T-cell (primary cell): ENCODE data around the gene GMCL1. TPM values are rescaled to one million over a fixed set of nuclear protein-coding genes. Genes with fewer than 3 reads are reported as not detected.

Experiments
- ATAC-seq, 4 experiments: fragments of 200-7000 bp in 3 of 4; fragments of 150-1000 bp in 1 of 4; cut with Tn5 transposase; replicated peaks in 1 of 4; 1 replicate in 3 of 4; 2 replicates in 1 of 4; pipeline ENCODE4 v1.10.0; 2021; ENCODE audit warnings: moderate library complexity in 3 of 4, mild to moderate bottlenecking in 2 of 4, moderate number of reproducible peaks in 1 of 4
- CTCF ChIA-PET, 2 donors: fragments of 300-600 bp; sonication (Branson Sonifier 250); formaldehyde crosslinking; loops; one replicate each; lab custom pipeline; 2022; ENCODE audit warnings: antibody characterized with exemption in 2 of 2; lab: Charles Lee
- POLR2A ChIA-PET, 2 donors: fragments of 300-600 bp; sonication (Branson Sonifier 250); formaldehyde crosslinking; loops; one replicate each; lab custom pipeline; 2022; ENCODE audit warnings: antibody characterized with exemption in 2 of 2; lab: Charles Lee
- DNase-seq, 35 experiments: peaks; one replicate each; pipeline versions ENCODE4 v3.0.0 to v3.0.0-alpha.2; 2013 to 2023
- H3K27ac ChIP-seq: one replicate; pipeline ENCODE4 v1.5.1; 2013; ENCODE audit warnings: low read length
- H3K27me3 ChIP-seq, 2 experiments: replicated peaks in 1 of 2; 1 replicate in 1 of 2; 2 replicates in 1 of 2; pipeline versions ENCODE4 v1.6.1 to v1.7.0; 2013; ENCODE audit warnings: low read length in 1 of 2, mixed read lengths in 1 of 2; ENCODE audit not compliant: control insufficient read depth in 2 of 2, insufficient read depth in 2 of 2; ENCODE audit errors: extremely low read depth in 1 of 2
- H3K36me3 ChIP-seq, 2 donors: 1 replicate in 1 of 2; 2 replicates in 1 of 2; pipeline versions ENCODE4 v1.6.1 to v1.7.0; 2013; ENCODE audit warnings: low read length in 1 of 2; ENCODE audit not compliant: control insufficient read depth in 2 of 2, insufficient read depth in 1 of 2; ENCODE audit errors: extremely low read depth in 1 of 2
- H3K4me1 ChIP-seq, 2 experiments: 1 replicate in 1 of 2; 2 replicates in 1 of 2; pipeline versions ENCODE4 v1.6.1 to v1.7.0; 2013; ENCODE audit warnings: low read length in 2 of 2, mixed read lengths in 1 of 2; ENCODE audit not compliant: insufficient read depth in 2 of 2, control insufficient read depth in 1 of 2; ENCODE audit errors: extremely low read depth in 1 of 2
- H3K4me3 ChIP-seq, 2 donors: 1 replicate in 1 of 2; 2 replicates in 1 of 2; pipeline versions ENCODE4 v1.5.1 to v1.7.0; 2013; ENCODE audit warnings: mild to moderate bottlenecking in 2 of 2, low read length in 1 of 2, moderate library complexity in 1 of 2; ENCODE audit not compliant: control insufficient read depth in 1 of 2; ENCODE audit errors: extremely low read depth in 1 of 2
- H3K9me3 ChIP-seq: 2 replicates; pipeline ENCODE4 v1.7.0; 2013
- H3K27ac Mint-ChIP-seq, 2 donors: one replicate each; pipeline ENCODE4 v1.8.0; 2020 to 2021; ENCODE audit warnings: mild to moderate bottlenecking in 2 of 2, mixed read lengths in 2 of 2
- H3K27me3 Mint-ChIP-seq, 2 donors: one replicate each; pipeline ENCODE4 v1.8.0; 2021 to 2022; ENCODE audit warnings: mixed read lengths in 2 of 2
- H3K36me3 Mint-ChIP-seq: one replicate; pipeline ENCODE4 v1.8.0; 2021; ENCODE audit warnings: mixed read lengths
- H3K4me1 Mint-ChIP-seq, 3 donors: one replicate each; pipeline ENCODE4 v1.8.0; 2020 to 2022; ENCODE audit warnings: mixed read lengths in 3 of 3, mild to moderate bottlenecking in 1 of 3
- H3K4me3 Mint-ChIP-seq, 3 donors: one replicate each; pipeline ENCODE4 v1.8.0; 2020 to 2022; ENCODE audit warnings: mild to moderate bottlenecking in 3 of 3, mixed read lengths in 3 of 3, moderate library complexity in 3 of 3
- H3K9me3 Mint-ChIP-seq, 3 donors: one replicate each; pipeline ENCODE4 v1.8.0; 2020 to 2022; ENCODE audit warnings: mixed read lengths in 3 of 3
- WGBS: methylation state at CpG from one replicate; pipeline ENCODE4 v1.1.5; 2013; ENCODE audit warnings: missing lambda C conversion rate; ENCODE audit not compliant: insufficient coverage; 5-methylcytosine and 5-hydroxymethylcytosine counted together
- total RNA-seq, 35 experiments: library from RNA in 6 of 35; stranded (reverse) in 6 of 35; fragments of 120-200 nt in 1 of 35; gene quantifications; one replicate each; pipeline versions ENCODE4 v1.2.1 to v1.2.4 and lab custom pipeline; 2013 to 2026

Gene GMCL1
- total RNA-seq, 5 donors from 2014 or later (not counting 1 experiment from before 2014, with no cell fraction given): 25.4 to 32.0 (median 27.8) TPM

- CTCF ChIA-PET: no interaction called here
- POLR2A ChIA-PET: interaction anchor here in 1 of 2 donors (0.7 kb wide), 1 partner anchor 123 kb away, joined by 3 read pairs; no protein-coding TSS in a partner anchor
- Histone ChIP-seq H3K4me3 (no peak overlapping the region), H3K27me3 (no peaks in the 10 kb centered on the region), H3K27ac (no peak overlapping the region), H3K9me3 (no peaks in the 10 kb centered on the region), H3K4me1 (peaks cover 15% of the 10 kb centered on the region in 2 experiments), H3K36me3 (peaks cover 0 to 28% of the 10 kb centered on the region in 2 donors)
- ATAC-seq (no peak), DNase-seq (no peak)
- WGBS: 0% methylated on average over 1 of the region's 3 CpGs
- H3K27ac Mint-ChIP-seq: no peak overlapping the region
- no peaks in the 10 kb centered on the region for H3K9me3 Mint-ChIP-seq
- no peak overlapping the region for H3K4me3 Mint-ChIP-seq
- H3K36me3 Mint-ChIP-seq: peaks cover 39% of the 10 kb centered on the region
- peaks cover 33 to 39% (median 36%) of the 10 kb centered on the region in 3 donors for H3K4me1 Mint-ChIP-seq
- H3K27me3 Mint-ChIP-seq: no peaks in the 10 kb centered on the region
These were observed 88.9 kb downstream of the GMCL1 start for GRCh38 chr2:69918401-69918800.

- Mint-ChIP-seq H3K9me3 (no peaks in the 10 kb centered on the region), H3K36me3 (peaks cover 45% of the 10 kb centered on the region), H3K4me3 (no peak overlapping the region), H3K27ac (no peak overlapping the region), H3K4me1 (peaks cover 21 to 24% (median 23%) of the 10 kb centered on the region in 3 donors), H3K27me3 (no peaks in the 10 kb centered on the region)
- Histone ChIP-seq H3K4me3 (no peak overlapping the region), H3K9me3 (no peaks in the 10 kb centered on the region), H3K27ac (no peak overlapping the region), H3K4me1 (peaks cover 0 to 4% of the 10 kb centered on the region in 2 experiments), H3K36me3 (peaks cover 0 to 38% of the 10 kb centered on the region in 2 donors), H3K27me3 (no peaks in the 10 kb centered on the region)
- no CpG with 5 or more reads among the region's 3 CpGs for WGBS
- ChIA-PET POLR2A (interaction anchor here (0.5 to 1.1 kb wide), 2 partner anchors 8 to 290 kb away, joined by 4 to 14 read pairs; partner anchors contain the start of gene MXD1 (in 1 of the 2)), CTCF (interaction anchor here in 1 of 2 donors (0.6 to 2.1 kb wide), 4 partner anchors 8 to 314 kb away, joined by 3 to 5 read pairs (median 4); partner anchors contain the start of gene MXD1)
- DNase-seq (no peak), ATAC-seq (no peak)
These were observed 93.7 kb downstream of the GMCL1 start for GRCh38 chr2:69923116-69923515.

- no peak for ATAC-seq
- no peak overlapping the region for H3K4me3 ChIP-seq
- H3K27ac Mint-ChIP-seq: no peak overlapping the region
- DNase-seq: no peak
- H3K4me3 Mint-ChIP-seq: no peak overlapping the region
- H3K36me3 Mint-ChIP-seq: peaks cover 43% of the 10 kb centered on the region
- no peaks in the 10 kb centered on the region for H3K9me3 Mint-ChIP-seq
- no peaks in the 10 kb centered on the region for H3K9me3 ChIP-seq
- POLR2A ChIA-PET: no interaction called here
- H3K27me3 ChIP-seq: no peaks in the 10 kb centered on the region
- H3K4me1 Mint-ChIP-seq: peaks cover 28 to 40% (median 31%) of the 10 kb centered on the region in 3 donors
- H3K27ac ChIP-seq: no peak overlapping the region
- peaks cover 0 to 26% of the 10 kb centered on the region in 2 donors for H3K36me3 ChIP-seq
- peaks cover 4% of the 10 kb centered on the region in 2 experiments for H3K4me1 ChIP-seq
- no CpG with 5 or more reads among the region's 3 CpGs for WGBS
- no peaks in the 10 kb centered on the region for H3K27me3 Mint-ChIP-seq
- CTCF ChIA-PET: no interaction called here
These were observed 97.5 kb downstream of the GMCL1 start for GRCh38 chr2:69926849-69927515.

Other genes with a start within 250 kb of the GMCL1 start
- gene AAK1, start 185.9 kb upstream of the GMCL1 start, total RNA-seq: 100 to 1,000 TPM; 170 to 283 (median 177) TPM
- gene ANXA4, start 87.5 kb upstream of the GMCL1 start, total RNA-seq: 10 to 100 TPM; 10.4 to 27.6 (median 20.0) TPM
- 10 to 100 TPM; 38.3 to 51.1 (median 42.0) TPM for gene SNRNP27, start 64.3 kb downstream of the GMCL1 start, total RNA-seq
- gene MXD1, start 85.4 kb downstream of the GMCL1 start, total RNA-seq: 10 to 100 TPM; 13.7 to 34.5 (median 19.9) TPM
- 1 to 10 TPM; 1.2 to 2.1 (median 1.8) TPM for gene ASPRV1, start 132.0 kb downstream of the GMCL1 start, total RNA-seq